Measurements from ENCODE around the gene SDCCAG8.

Gene SDCCAG8

GRCh38 chr1:243375596-243375995, 119.8 kb downstream of the SDCCAG8 start:
- H3K4me3 Mint-ChIP-seq = no peak overlapping the region
- peaks cover 18% of the 10 kb centered on the region for H3K9me3 Mint-ChIP-seq
- no peaks in the 10 kb centered on the region for H3K4me1 Mint-ChIP-seq (ENCODE audit: low read depth)
- H3K36me3 Mint-ChIP-seq (ENCODE audit: low read depth) = peaks cover 35% of the 10 kb centered on the region
- no peaks in the 10 kb centered on the region for H3K27me3 Mint-ChIP-seq
- no peak overlapping the region for H3K27ac Mint-ChIP-seq
- intact Hi-C loops (cut with micrococcal nuclease) = no loop called here

- no peaks in the 10 kb centered on the region for H3K4me1 Mint-ChIP-seq (ENCODE audit: low read depth)
- H3K36me3 Mint-ChIP-seq (ENCODE audit: low read depth) = peaks cover 50% of the 10 kb centered on the region
- no peak overlapping the region for H3K4me3 Mint-ChIP-seq
- intact Hi-C loops (cut with micrococcal nuclease) = no loop called here
- H3K9me3 Mint-ChIP-seq = peaks cover 10% of the 10 kb centered on the region
- no peaks in the 10 kb centered on the region for H3K27me3 Mint-ChIP-seq
- H3K27ac Mint-ChIP-seq = no peak overlapping the region
Measured at GRCh38 chr1:243378669-243379068, 122.8 kb downstream of the SDCCAG8 start.

- intact Hi-C loops (cut with micrococcal nuclease) = no loop called here
- Mint-ChIP-seq H3K4me3 (no peak overlapping the region), H3K27me3 (no peaks in the 10 kb centered on the region)
Measured at GRCh38 chr1:243379208-243379607, 123.4 kb downstream of the SDCCAG8 start.

GRCh38 chr1:243379706-243380105, 123.9 kb downstream of the SDCCAG8 start:
- H3K36me3 Mint-ChIP-seq (ENCODE audit: low read depth) = peaks cover 50% of the 10 kb centered on the region
- H3K9me3 Mint-ChIP-seq = peaks cover under 1% of the 10 kb centered on the region
- intact Hi-C loops (cut with micrococcal nuclease) = no loop called here
- no peak overlapping the region for H3K27ac Mint-ChIP-seq
- H3K27me3 Mint-ChIP-seq = no peaks in the 10 kb centered on the region
- no peak overlapping the region for H3K4me3 Mint-ChIP-seq
- no peaks in the 10 kb centered on the region for H3K4me1 Mint-ChIP-seq (ENCODE audit: low read depth)

More at GRCh38 chr1:243379208-243379607, 123.4 kb downstream of the SDCCAG8 start:
- peaks cover 49% of the 10 kb centered on the region for H3K36me3 Mint-ChIP-seq (ENCODE audit: low read depth)
- H3K27ac Mint-ChIP-seq = no peak overlapping the region
- H3K9me3 Mint-ChIP-seq = peaks cover 5% of the 10 kb centered on the region
- no peaks in the 10 kb centered on the region for H3K4me1 Mint-ChIP-seq (ENCODE audit: low read depth)

GRCh38 chr1:243388276-243388675, 132.4 kb downstream of the SDCCAG8 start:
- Mint-ChIP-seq H3K4me1 (ENCODE audit: low read depth) (peaks cover 10% of the 10 kb centered on the region), H3K36me3 (ENCODE audit: low read depth) (peaks cover 41% of the 10 kb centered on the region), H3K27ac (no peak overlapping the region), H3K4me3 (no peak overlapping the region), H3K9me3 (no peaks in the 10 kb centered on the region), H3K27me3 (no peaks in the 10 kb centered on the region)
- intact Hi-C loops (cut with micrococcal nuclease) = no loop called here

- no peaks in the 10 kb centered on the region for H3K27me3 Mint-ChIP-seq
- peaks cover 39% of the 10 kb centered on the region for H3K36me3 Mint-ChIP-seq (ENCODE audit: low read depth)
- intact Hi-C loops (cut with micrococcal nuclease) = no loop called here
- no peak overlapping the region for H3K4me3 Mint-ChIP-seq
- no peak overlapping the region for H3K27ac Mint-ChIP-seq
- no peaks in the 10 kb centered on the region for H3K9me3 Mint-ChIP-seq
- H3K4me1 Mint-ChIP-seq (ENCODE audit: low read depth) = peaks cover 11% of the 10 kb centered on the region
Measured at GRCh38 chr1:243390162-243390791, 134.4 kb downstream of the SDCCAG8 start.

- no peak overlapping the region for H3K4me3 Mint-ChIP-seq
- peaks cover 35% of the 10 kb centered on the region for H3K36me3 Mint-ChIP-seq (ENCODE audit: low read depth)
- peaks cover 11% of the 10 kb centered on the region for H3K4me1 Mint-ChIP-seq (ENCODE audit: low read depth)
- H3K27ac Mint-ChIP-seq = no peak overlapping the region
- no peaks in the 10 kb centered on the region for H3K27me3 Mint-ChIP-seq
- no peaks in the 10 kb centered on the region for H3K9me3 Mint-ChIP-seq
- intact Hi-C loops (cut with micrococcal nuclease) = no loop called here
Measured at GRCh38 chr1:243391355-243391754, 135.5 kb downstream of the SDCCAG8 start.

- Mint-ChIP-seq H3K9me3 (no peaks in the 10 kb centered on the region), H3K27me3 (no peaks in the 10 kb centered on the region), H3K36me3 (ENCODE audit: low read depth) (peaks cover 42% of the 10 kb centered on the region), H3K4me3 (no peak overlapping the region), H3K4me1 (ENCODE audit: low read depth) (peaks cover 11% of the 10 kb centered on the region), H3K27ac (no peak overlapping the region)
- intact Hi-C loops (cut with micrococcal nuclease) = no loop called here
Measured at GRCh38 chr1:243393096-243393495, 137.3 kb downstream of the SDCCAG8 start.

GRCh38 chr1:243394066-243394465, 138.2 kb downstream of the SDCCAG8 start:
- no peak overlapping the region for H3K27ac Mint-ChIP-seq
- no peaks in the 10 kb centered on the region for H3K27me3 Mint-ChIP-seq
- intact Hi-C loops (cut with micrococcal nuclease) = no loop called here
- no peak overlapping the region for H3K4me3 Mint-ChIP-seq
- no peaks in the 10 kb centered on the region for H3K9me3 Mint-ChIP-seq
- H3K36me3 Mint-ChIP-seq (ENCODE audit: low read depth) = peaks cover 42% of the 10 kb centered on the region
- peaks cover 11% of the 10 kb centered on the region for H3K4me1 Mint-ChIP-seq (ENCODE audit: low read depth)

- H3K4me3 Mint-ChIP-seq = no peak overlapping the region
- peaks cover 44% of the 10 kb centered on the region for H3K36me3 Mint-ChIP-seq (ENCODE audit: low read depth)
- H3K4me1 Mint-ChIP-seq (ENCODE audit: low read depth) = peaks cover 11% of the 10 kb centered on the region
- no peak overlapping the region for H3K27ac Mint-ChIP-seq
- intact Hi-C loops (cut with micrococcal nuclease) = no loop called here
- H3K27me3 Mint-ChIP-seq = no peaks in the 10 kb centered on the region
- no peaks in the 10 kb centered on the region for H3K9me3 Mint-ChIP-seq
Measured at GRCh38 chr1:243394601-243395464, 139.0 kb downstream of the SDCCAG8 start.

- Mint-ChIP-seq H3K9me3 (no peaks in the 10 kb centered on the region), H3K4me1 (ENCODE audit: low read depth) (peaks cover 5% of the 10 kb centered on the region), H3K36me3 (ENCODE audit: low read depth) (peaks cover 38% of the 10 kb centered on the region), H3K27me3 (no peaks in the 10 kb centered on the region), H3K27ac (no peak overlapping the region), H3K4me3 (no peak overlapping the region)
- intact Hi-C loops (cut with micrococcal nuclease) = no loop called here
Measured at GRCh38 chr1:243396424-243396823, 140.6 kb downstream of the SDCCAG8 start.

GRCh38 chr1:243396876-243397275, 141.0 kb downstream of the SDCCAG8 start:
- no peak overlapping the region for H3K27ac Mint-ChIP-seq

GRCh38 chr1:243397613-243398321, 141.9 kb downstream of the SDCCAG8 start:
- Mint-ChIP-seq H3K9me3 (no peaks in the 10 kb centered on the region), H3K4me1 (ENCODE audit: low read depth) (peaks cover 5% of the 10 kb centered on the region), H3K27ac (no peak overlapping the region), H3K4me3 (no peak overlapping the region), H3K27me3 (no peaks in the 10 kb centered on the region), H3K36me3 (ENCODE audit: low read depth) (peaks cover 47% of the 10 kb centered on the region)
- intact Hi-C loops (cut with micrococcal nuclease) = no loop called here

More at GRCh38 chr1:243396876-243397275, 141.0 kb downstream of the SDCCAG8 start:
- no peaks in the 10 kb centered on the region for H3K9me3 Mint-ChIP-seq
- H3K4me3 Mint-ChIP-seq = no peak overlapping the region
- H3K36me3 Mint-ChIP-seq (ENCODE audit: low read depth) = peaks cover 39% of the 10 kb centered on the region
- H3K27me3 Mint-ChIP-seq = no peaks in the 10 kb centered on the region
- intact Hi-C loops (cut with micrococcal nuclease) = no loop called here
- H3K4me1 Mint-ChIP-seq (ENCODE audit: low read depth) = peaks cover 5% of the 10 kb centered on the region

- intact Hi-C loops (cut with micrococcal nuclease) = no loop called here
Measured at GRCh38 chr1:243399561-243400155, 143.8 kb downstream of the SDCCAG8 start.

More at GRCh38 chr1:243399561-243400155, 143.8 kb downstream of the SDCCAG8 start:
- Mint-ChIP-seq H3K4me1 (ENCODE audit: low read depth) (no peaks in the 10 kb centered on the region), H3K27me3 (no peaks in the 10 kb centered on the region), H3K36me3 (ENCODE audit: low read depth) (peaks cover 43% of the 10 kb centered on the region), H3K27ac (no peak overlapping the region), H3K4me3 (no peak overlapping the region), H3K9me3 (no peaks in the 10 kb centered on the region)
